ENCODE results near the gene SV2A. TPM values are rescaled to one million over a fixed set of nuclear protein-coding genes. Genes with fewer than 3 reads are reported as not detected.

The SV2A gene
- total RNA-seq, 1 experiment from 2014 or later, result 47.1 TPM

GRCh38 chr1:149933208-149933607 lies 15.6 kb upstream of the SV2A start:
- POLR2A ChIA-PET, result no interaction called here
- no peak for ATAC-seq
- peaks cover 34% of the 10 kb centered on the region for H3K4me1 Mint-ChIP-seq
- TF ChIP-seq ATF6 (CRISPR knock-in tag; IDR thresholded peaks at IDR 0.05), result no peak
- no peak for TF ChIP-seq SMAD3 (CRISPR knock-in tag; IDR thresholded peaks at IDR 0.05; ENCODE audit: borderline replicate concordance)
- TF ChIP-seq PRRX2 (CRISPR knock-in tag; IDR thresholded peaks at IDR 0.05), result no peak
- TF ChIP-seq, protein P1, sequence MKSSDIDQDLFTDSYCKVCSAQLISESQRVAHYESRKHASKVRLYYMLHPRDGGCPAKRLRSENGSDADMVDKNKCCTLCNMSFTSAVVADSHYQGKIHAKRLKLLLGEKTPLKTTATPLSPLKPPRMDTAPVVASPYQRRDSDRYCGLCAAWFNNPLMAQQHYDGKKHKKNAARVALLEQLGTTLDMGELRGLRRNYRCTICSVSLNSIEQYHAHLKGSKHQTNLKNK (CRISPR knock-in tag; IDR thresholded peaks at IDR 0.05), result no peak
- TF ChIP-seq, protein P2, sequence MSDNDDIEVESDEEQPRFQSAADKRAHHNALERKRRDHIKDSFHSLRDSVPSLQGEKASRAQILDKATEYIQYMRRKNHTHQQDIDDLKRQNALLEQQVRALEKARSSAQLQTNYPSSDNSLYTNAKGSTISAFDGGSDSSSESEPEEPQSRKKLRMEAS (CRISPR knock-in tag; IDR thresholded peaks at IDR 0.05), result no peak
- TF ChIP-seq TP53 (CRISPR knock-in tag; IDR thresholded peaks at IDR 0.05), result no peak
- TF ChIP-seq, protein P3, sequence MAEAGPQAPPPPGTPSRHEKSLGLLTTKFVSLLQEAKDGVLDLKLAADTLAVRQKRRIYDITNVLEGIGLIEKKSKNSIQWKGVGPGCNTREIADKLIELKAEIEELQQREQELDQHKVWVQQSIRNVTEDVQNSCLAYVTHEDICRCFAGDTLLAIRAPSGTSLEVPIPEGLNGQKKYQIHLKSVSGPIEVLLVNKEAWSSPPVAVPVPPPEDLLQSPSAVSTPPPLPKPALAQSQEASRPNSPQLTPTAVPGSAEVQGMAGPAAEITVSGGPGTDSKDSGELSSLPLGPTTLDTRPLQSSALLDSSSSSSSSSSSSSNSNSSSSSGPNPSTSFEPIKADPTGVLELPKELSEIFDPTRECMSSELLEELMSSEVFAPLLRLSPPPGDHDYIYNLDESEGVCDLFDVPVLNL (CRISPR knock-in tag; IDR thresholded peaks at IDR 0.05; ENCODE audit: borderline replicate concordance, low read depth), result no peak
- no peak for TF ChIP-seq GRHL2 (CRISPR knock-in tag; IDR thresholded peaks at IDR 0.05; ENCODE audit: insufficient replicate concordance, severe bottlenecking)
- TF ChIP-seq ZNF423 (CRISPR knock-in tag; IDR thresholded peaks at IDR 0.05), result no peak
- no peak for TF ChIP-seq ESRRA (CRISPR knock-in tag; IDR thresholded peaks at IDR 0.05; ENCODE audit: borderline replicate concordance)
- no peak overlapping the region for H3K4me3 Mint-ChIP-seq
- CTCF ChIA-PET, result no interaction called here
- no peak for DNase-seq (ENCODE audit: low spot score)
- no peak overlapping the region for H3K27ac Mint-ChIP-seq
- no peaks in the 10 kb centered on the region for H3K36me3 Mint-ChIP-seq
- no peaks in the 10 kb centered on the region for H3K9me3 Mint-ChIP-seq
- no peaks in the 10 kb centered on the region; the same call in 1 of the 2 replicates for H3K27me3 Mint-ChIP-seq (ENCODE audit: low read depth)

DNA sequence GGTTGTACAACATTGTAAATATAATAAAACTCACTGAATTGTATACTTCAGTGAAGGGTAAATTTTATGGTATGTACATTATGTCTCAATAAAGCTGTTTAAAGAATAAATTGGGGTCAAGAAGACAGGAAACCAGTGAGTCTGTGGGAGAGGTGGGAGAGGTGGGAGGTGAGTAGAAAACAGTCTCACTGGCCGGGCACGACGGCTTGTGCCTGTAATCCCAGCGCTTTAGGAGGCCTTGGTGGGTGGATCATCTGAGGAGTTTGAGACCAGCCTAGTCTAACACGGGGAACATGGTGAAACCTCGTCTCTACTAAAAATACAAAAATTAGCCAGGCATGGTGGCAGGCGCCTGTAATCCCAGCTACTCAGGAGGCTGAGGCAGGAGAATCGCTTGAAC lies 14.8 kb upstream of the SV2A start:
- Mint-ChIP-seq H3K36me3 (no peaks in the 10 kb centered on the region), H3K4me1 (peaks cover 28% of the 10 kb centered on the region), H3K27me3 (ENCODE audit: low read depth) (no peaks in the 10 kb centered on the region; the same call in 1 of the 2 replicates), H3K9me3 (no peaks in the 10 kb centered on the region), H3K27ac (no peak overlapping the region), H3K4me3 (no peak overlapping the region)
- ChIA-PET POLR2A (no interaction called here), CTCF (no interaction called here)
- ATAC-seq (no peak), DNase-seq (ENCODE audit: low spot score) (no peak)
- TF ChIP-seq ZNF425 (CRISPR knock-in tag; conservative IDR thresholded peaks at IDR 0.05) (no peak), EMX1 (CRISPR knock-in tag; IDR thresholded peaks at IDR 0.05) (no peak), ZNF532 (CRISPR knock-in tag; IDR thresholded peaks at IDR 0.05; ENCODE audit: borderline replicate concordance) (no peak), ZNF138 (CRISPR knock-in tag; conservative IDR thresholded peaks at IDR 0.05) (no peak), ZSCAN18 (CRISPR knock-in tag; IDR thresholded peaks at IDR 0.05) (no peak), PRDM15 (CRISPR knock-in tag; IDR thresholded peaks at IDR 0.05) (no peak), PRRX2 (CRISPR knock-in tag; IDR thresholded peaks at IDR 0.05) (no peak), ERG (CRISPR knock-in tag; IDR thresholded peaks at IDR 0.05) (no peak), TCF7 (CRISPR knock-in tag; IDR thresholded peaks at IDR 0.05; ENCODE audit: low read depth) (no peak)
